Natural killer cell (primary cell): ENCODE data around the gene ACAN. TPM values are rescaled to one million over a fixed set of nuclear protein-coding genes. Genes with fewer than 3 reads are reported as not detected.
"Not testable (repeated sequence)": the region's sequence is repeated elsewhere in the genome, so short reads cannot be mapped to it uniquely, and the experiment has no call there.

Experiments
- ATAC-seq, 3 donors: fragments of 150-1000 bp in 2 of 3; fragments of 200-7000 bp in 1 of 3; cut with Tn5 transposase; 1 replicate in 1 of 3; 2 replicates in 2 of 3; pipeline ENCODE4 v1.10.0; 2021; ENCODE audit warnings: mild to moderate bottlenecking in 2 of 3, moderate library complexity in 2 of 3
- DNase-seq, 2 donors: peaks; one replicate each; pipeline versions ENCODE4 v3.0.0 to v3.0.0-alpha.2; 2013 to 2021; ENCODE audit warnings: mixed read lengths in 1 of 2
- H3K27ac ChIP-seq: one replicate; pipeline ENCODE4 v1.5.1; 2013; ENCODE audit warnings: mild to moderate bottlenecking, low read length
- H3K27me3 ChIP-seq: one replicate; pipeline ENCODE4 v1.6.1; 2013; ENCODE audit warnings: low read length; ENCODE audit not compliant: control insufficient read depth, insufficient read depth
- H3K36me3 ChIP-seq: one replicate; pipeline ENCODE4 v1.6.1; 2013; ENCODE audit warnings: low read length; ENCODE audit not compliant: control insufficient read depth, insufficient read depth
- H3K4me1 ChIP-seq: one replicate; pipeline ENCODE4 v1.6.1; 2013; ENCODE audit warnings: low read length; ENCODE audit not compliant: control insufficient read depth, insufficient read depth
- H3K4me3 ChIP-seq: one replicate; pipeline ENCODE4 v1.5.1; 2013; ENCODE audit warnings: low read length
- H3K9me3 ChIP-seq: one replicate; pipeline ENCODE4 v1.6.1; 2013; ENCODE audit warnings: low read length; ENCODE audit not compliant: control insufficient read depth, insufficient read depth
- H3K27ac Mint-ChIP-seq, 2 donors: one replicate each; pipeline ENCODE4 v1.8.0; 2022; ENCODE audit warnings: mild to moderate bottlenecking in 2 of 2, mixed read lengths in 2 of 2, moderate library complexity in 1 of 2
- H3K27me3 Mint-ChIP-seq, 2 donors: one replicate each; pipeline ENCODE4 v1.8.0; 2022; ENCODE audit warnings: low read depth in 2 of 2, mixed read lengths in 2 of 2
- H3K36me3 Mint-ChIP-seq: one replicate; pipeline ENCODE4 v1.8.0; 2022; ENCODE audit warnings: mixed read lengths
- H3K4me1 Mint-ChIP-seq, 2 donors: one replicate each; pipeline ENCODE4 v1.8.0; 2022; ENCODE audit warnings: mixed read lengths in 2 of 2
- H3K4me3 Mint-ChIP-seq: one replicate; pipeline ENCODE4 v1.8.0; 2022; ENCODE audit warnings: mild to moderate bottlenecking, moderate library complexity, mixed read lengths
- H3K9me3 Mint-ChIP-seq, 2 donors: one replicate each; pipeline ENCODE4 v1.8.0; 2022; ENCODE audit warnings: mixed read lengths in 2 of 2
- CTCF ChIP-seq: fragments of 200-600 bp; IDR thresholded peaks from one replicate; pipeline ENCODE4 v1.8.0; 2022; ENCODE audit warnings: antibody characterized with exemption
- WGBS: methylation state at CpG from one replicate; pipeline ENCODE4 v1.1.7; 2013; ENCODE audit warnings: missing lambda C conversion rate; ENCODE audit not compliant: insufficient coverage; 5-methylcytosine and 5-hydroxymethylcytosine counted together
- intact Hi-C: fragments of 100-400 bp; cut with micrococcal nuclease; formaldehyde crosslinking; loops from one replicate; pipeline ENCODE4 v1.14.2; 2022
- total RNA-seq, 4 donors: library from RNA; stranded (reverse); fragments of 120-200 nt in 1 of 4; gene quantifications; one replicate each; pipeline versions ENCODE4 v1.2.3 to v1.2.4, GENCODE V29; 2013 to 2022

ACAN gene
- total RNA-seq, 3 donors from 2014 or later (not counting 1 experiment from before 2014, with no cell fraction given), result not detected

- DNase-seq (no peak), ATAC-seq (no peak)
- H3K27me3 ChIP-seq, result no peaks in the 10 kb centered on the region
- peaks cover 4 to 8% of the 10 kb centered on the region in 2 donors for H3K27me3 Mint-ChIP-seq
- H3K27ac Mint-ChIP-seq, result no peak overlapping the region
- intact Hi-C loops, result no loop called here
- no peak for TF ChIP-seq CTCF
- no peak overlapping the region for H3K4me3 ChIP-seq
- peaks cover 13% of the 10 kb centered on the region for H3K4me1 ChIP-seq
- H3K9me3 ChIP-seq, result no peaks in the 10 kb centered on the region
- no peak overlapping the region for H3K4me3 Mint-ChIP-seq
- no peaks in the 10 kb centered on the region for H3K36me3 Mint-ChIP-seq
- H3K4me1 Mint-ChIP-seq, result peaks cover 12 to 21% of the 10 kb centered on the region in 2 donors
- H3K9me3 Mint-ChIP-seq, result no peaks in the 10 kb centered on the region
- WGBS, result 95% methylated on average over 7 of the region's 10 CpGs
- H3K36me3 ChIP-seq, result no peaks in the 10 kb centered on the region
- no peak overlapping the region for H3K27ac ChIP-seq
Observed at GRCh38 chr15:88915354-88915753, 112.1 kb downstream of the ACAN start.

DNA sequence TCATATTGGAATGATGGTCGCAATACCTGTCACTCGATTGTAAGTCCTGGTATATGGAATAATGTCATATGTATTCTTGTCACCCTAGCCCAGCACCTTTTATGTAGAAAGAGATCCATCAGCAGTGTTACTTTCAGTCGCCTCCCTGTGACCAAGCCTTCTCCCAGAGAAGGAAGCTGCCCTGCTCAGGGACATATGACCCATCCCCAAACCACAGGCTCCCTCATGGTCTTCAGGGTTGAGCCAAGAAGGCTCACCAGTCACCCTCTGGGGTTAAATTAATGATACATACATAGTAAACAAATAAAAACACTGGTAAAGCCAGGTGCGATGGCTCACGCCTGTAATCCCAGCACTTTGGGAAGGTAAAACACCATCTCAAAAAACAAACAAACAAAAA is 114.5 kb downstream of the ACAN start:
- Mint-ChIP-seq H3K27me3 (peaks cover 4 to 8% of the 10 kb centered on the region in 2 donors), H3K4me1 (peaks cover 5 to 8% of the 10 kb centered on the region in 2 donors), H3K27ac (no peak overlapping the region), H3K4me3 (no peak overlapping the region), H3K9me3 (no peaks in the 10 kb centered on the region), H3K36me3 (no peaks in the 10 kb centered on the region)
- Histone ChIP-seq H3K9me3 (no peaks in the 10 kb centered on the region), H3K27me3 (no peaks in the 10 kb centered on the region), H3K36me3 (no peaks in the 10 kb centered on the region), H3K4me1 (peaks cover 2% of the 10 kb centered on the region), H3K4me3 (no peak overlapping the region), H3K27ac (no peak overlapping the region)
- 79% methylated on average over 3 of the region's 5 CpGs for WGBS
- DNase-seq (no peak), ATAC-seq (no peak)
- intact Hi-C loops, result no loop called here
- TF ChIP-seq CTCF, result no peak

DNA sequence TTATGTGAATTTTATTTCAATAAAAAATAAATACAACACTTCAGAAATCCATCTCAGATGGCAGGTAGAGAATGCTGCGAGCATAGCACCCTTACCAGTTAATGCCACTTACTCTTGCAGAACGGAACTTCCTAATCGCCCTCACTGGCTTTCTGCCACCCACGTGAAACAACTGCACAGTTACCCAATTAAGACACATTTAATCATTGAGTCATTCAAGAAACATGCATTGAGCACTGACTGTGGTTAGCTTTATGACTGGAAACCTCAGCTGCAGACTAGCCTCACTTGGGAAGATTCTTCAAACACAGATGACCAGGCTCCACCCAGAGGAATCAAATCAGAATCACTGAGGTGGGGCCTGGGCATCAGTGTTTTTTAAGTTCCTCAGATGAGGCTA is 115.5 kb downstream of the ACAN start:
- intact Hi-C loops, result no loop called here
- ATAC-seq (no peak), DNase-seq (peak in 1 of 2 donors; percentile 3)
- Mint-ChIP-seq H3K27ac (no peak overlapping the region), H3K4me3 (no peak overlapping the region), H3K4me1 (peaks cover 0 to under 1% of the 10 kb centered on the region in 2 donors), H3K9me3 (no peaks in the 10 kb centered on the region), H3K36me3 (no peaks in the 10 kb centered on the region), H3K27me3 (peaks cover 8 to 12% of the 10 kb centered on the region in 2 donors)
- no peaks in the 10 kb centered on the region for H3K9me3 ChIP-seq
- H3K36me3 ChIP-seq, result no peaks in the 10 kb centered on the region
- no peak for TF ChIP-seq CTCF
- H3K27me3 ChIP-seq, result no peaks in the 10 kb centered on the region
- no peaks in the 10 kb centered on the region for H3K4me1 ChIP-seq
- H3K27ac ChIP-seq, result no peak overlapping the region
- 57% methylated on average over 4 of the region's 4 CpGs for WGBS
- H3K4me3 ChIP-seq, result no peak overlapping the region

GRCh38 chr15:88920186-88920891 is 117.1 kb downstream of the ACAN start:
- H3K36me3 ChIP-seq, result no peaks in the 10 kb centered on the region
- Mint-ChIP-seq H3K27ac (no peak overlapping the region), H3K27me3 (peaks cover 8 to 14% of the 10 kb centered on the region in 2 donors), H3K4me1 (no peaks in the 10 kb centered on the region), H3K4me3 (no peak overlapping the region), H3K36me3 (no peaks in the 10 kb centered on the region), H3K9me3 (no peaks in the 10 kb centered on the region)
- H3K27me3 ChIP-seq, result no peaks in the 10 kb centered on the region
- WGBS, result 76% methylated on average over 9 of the region's 9 CpGs
- no peak overlapping the region for H3K4me3 ChIP-seq
- ATAC-seq, result no peak
- no peaks in the 10 kb centered on the region for H3K9me3 ChIP-seq
- H3K27ac ChIP-seq, result no peak overlapping the region
- intact Hi-C loops, result no loop called here
- DNase-seq, result no peak
- H3K4me1 ChIP-seq, result no peaks in the 10 kb centered on the region
- no peak for TF ChIP-seq CTCF

- peaks cover 10 to 14% of the 10 kb centered on the region in 2 donors for H3K27me3 Mint-ChIP-seq
- H3K4me3 Mint-ChIP-seq, H3K27ac ChIP-seq, H3K9me3 ChIP-seq, H3K4me1 ChIP-seq, H3K36me3 ChIP-seq, H3K4me1 Mint-ChIP-seq, ATAC-seq, intact Hi-C loops, H3K9me3 Mint-ChIP-seq, H3K4me3 ChIP-seq, DNase-seq, H3K27me3 ChIP-seq, H3K27ac Mint-ChIP-seq, H3K36me3 Mint-ChIP-seq: not testable (repeated sequence)
- 67% methylated on average over 7 of the region's 12 CpGs for WGBS
Observed at GRCh38 chr15:88920892-88921435, 117.7 kb downstream of the ACAN start.
